ENCODE data around the gene SLC35A1.

SLC35A1 gene

GRCh38 chr6:87543696-87544473 lies 71.1 kb downstream of the SLC35A1 start:
- no peak for TF ChIP-seq CTCF (IDR thresholded peaks at IDR 0.05)
- no peak overlapping the region for H3K27ac ChIP-seq

- H3K27ac ChIP-seq: no peak overlapping the region
- no peak for TF ChIP-seq CTCF (IDR thresholded peaks at IDR 0.05)
- TF ChIP-seq ZFX (IDR thresholded peaks at IDR 0.05; ENCODE audit: borderline replicate concordance): no peak
These were observed 71.6 kb downstream of the SLC35A1 start for GRCh38 chr6:87544474-87544735.

GRCh38 chr6:87551799-87552198 lies 79.0 kb downstream of the SLC35A1 start:
- no peak overlapping the region for H3K27ac ChIP-seq
- TF ChIP-seq ZFX (IDR thresholded peaks at IDR 0.05; ENCODE audit: borderline replicate concordance) (no peak), CTCF (IDR thresholded peaks at IDR 0.05) (no peak)

- H3K27ac ChIP-seq: no peak overlapping the region
- no peak for TF ChIP-seq ZFX (IDR thresholded peaks at IDR 0.05; ENCODE audit: borderline replicate concordance)
- no peak for TF ChIP-seq CTCF (IDR thresholded peaks at IDR 0.05)
These were observed 80.5 kb downstream of the SLC35A1 start for GRCh38 chr6:87553159-87553765.

- H3K27ac ChIP-seq: no peak overlapping the region
- TF ChIP-seq CTCF (IDR thresholded peaks at IDR 0.05) (no peak), ZFX (IDR thresholded peaks at IDR 0.05; ENCODE audit: borderline replicate concordance) (no peak)
These were observed 82.7 kb downstream of the SLC35A1 start for GRCh38 chr6:87555506-87555905.

GRCh38 chr6:87558446-87558845 lies 85.7 kb downstream of the SLC35A1 start:
- H3K27ac ChIP-seq: no peak overlapping the region
- no peak for TF ChIP-seq CTCF (IDR thresholded peaks at IDR 0.05)
- TF ChIP-seq ZFX (IDR thresholded peaks at IDR 0.05; ENCODE audit: borderline replicate concordance): no peak

- TF ChIP-seq ZFX (IDR thresholded peaks at IDR 0.05; ENCODE audit: borderline replicate concordance) (no peak), CTCF (IDR thresholded peaks at IDR 0.05) (no peak)
- H3K27ac ChIP-seq: no peak overlapping the region
These were observed 88.2 kb downstream of the SLC35A1 start for GRCh38 chr6:87561017-87561416.
